Right atrium auricular region (tissue), 2 donors: ENCODE data around the gene NIPBL. TPM values are rescaled to one million over a fixed set of nuclear protein-coding genes. Genes with fewer than 3 reads are reported as not detected.
"Not testable (repeated sequence)": the region's sequence is repeated elsewhere in the genome, so short reads cannot be mapped to it uniquely, and the experiment has no call there.

ENCODE experiments used
- DNase-seq: peaks from one replicate; pipeline ENCODE4 v3.0.0-alpha.2; 2019; ENCODE audit warnings: low spot score
- H3K27ac ChIP-seq, 2 donors: fragments of 200-600 bp; sonication (generic); 1 replicate in 1 of 2; 2 replicates in 1 of 2; pipeline ENCODE4 v1.5.1; 2016 to 2019
- H3K27me3 ChIP-seq, 2 donors: fragments of 200-600 bp; sonication (generic); one replicate each; pipeline versions ENCODE4 v1.5.1 to v1.6.0; 2017 to 2019
- H3K36me3 ChIP-seq: fragments of 200-600 bp; sonication (generic); one replicate; pipeline ENCODE4 v1.5.1; 2016
- H3K4me1 ChIP-seq, 2 donors: fragments of 200-600 bp; sonication (generic); one replicate each; pipeline versions ENCODE4 v1.5.1 to v1.6.0; 2017 to 2019
- H3K4me3 ChIP-seq, 2 donors: fragments of 200-600 bp; sonication (generic); 1 replicate in 1 of 2; 2 replicates in 1 of 2; pipeline ENCODE4 v1.5.1; 2017 to 2019; ENCODE audit warnings: mild to moderate bottlenecking in 1 of 2, moderate library complexity in 1 of 2
- H3K9me3 ChIP-seq, 2 donors: fragments of 200-600 bp; sonication (generic); one replicate each; pipeline ENCODE4 v1.5.1; 2019
- CTCF ChIP-seq, 2 donors: fragments of 200-600 bp; sonication (generic); IDR thresholded peaks; one replicate each; pipeline ENCODE4 v1.5.1; 2019; ENCODE audit warnings: antibody characterized with exemption in 2 of 2
- total RNA-seq, 2 donors: library from RNA; depleted of rRNA; stranded (reverse); fragments of >200 nt; gene quantifications; one replicate each; pipeline ENCODE4 v1.1.0, GENCODE V29; 2016

Gene NIPBL
- total RNA-seq, 2 donors from 2014 or later, result 32.3 to 43.1 TPM

DNA sequence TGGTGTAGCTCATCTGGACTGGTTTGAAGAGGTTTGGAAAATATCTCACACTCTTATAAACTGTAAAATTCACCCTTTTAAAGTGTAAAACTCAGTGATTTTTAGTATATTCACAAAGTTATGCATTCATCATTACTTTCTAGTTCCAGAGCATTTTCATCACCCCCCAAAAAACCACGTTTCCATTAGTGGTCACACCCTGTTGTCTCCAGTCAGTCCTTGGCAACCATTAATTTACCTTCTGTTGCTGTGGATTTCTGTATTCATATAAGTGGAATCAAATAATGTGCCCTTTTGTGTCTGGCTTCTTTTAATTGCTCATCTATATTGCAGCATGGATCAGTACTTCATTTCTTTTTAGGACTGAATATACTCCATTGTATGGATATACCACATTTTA is 18.4 kb downstream of the NIPBL start:
- Histone ChIP-seq H3K36me3 (no peaks in the 10 kb centered on the region), H3K27ac (no peak overlapping the region), H3K9me3 (no peaks in the 10 kb centered on the region), H3K4me3 (no peak overlapping the region), H3K27me3 (no peaks in the 10 kb centered on the region), H3K4me1 (peaks cover 0 to 21% of the 10 kb centered on the region in 2 donors)
- TF ChIP-seq CTCF (IDR thresholded peaks at IDR 0.05), result no peak
- DNase-seq, result no peak

GRCh38 chr5:36896476-36896875 is 19.9 kb downstream of the NIPBL start:
- no peaks in the 10 kb centered on the region for H3K36me3 ChIP-seq
- no peaks in the 10 kb centered on the region for H3K27me3 ChIP-seq
- no peak for DNase-seq
- H3K27ac ChIP-seq, result no peak overlapping the region
- H3K4me1 ChIP-seq, result peaks cover 0 to 30% of the 10 kb centered on the region in 2 donors
- no peaks in the 10 kb centered on the region for H3K9me3 ChIP-seq
- no peak overlapping the region for H3K4me3 ChIP-seq
- TF ChIP-seq CTCF (IDR thresholded peaks at IDR 0.05), result no peak

GRCh38 chr5:36897616-36898015 is 21.0 kb downstream of the NIPBL start:
- no peak for TF ChIP-seq CTCF (IDR thresholded peaks at IDR 0.05)
- H3K27me3 ChIP-seq, result no peaks in the 10 kb centered on the region
- H3K9me3 ChIP-seq, result no peaks in the 10 kb centered on the region
- no peaks in the 10 kb centered on the region for H3K36me3 ChIP-seq
- H3K4me1 ChIP-seq, result peaks cover 0 to 30% of the 10 kb centered on the region in 2 donors
- H3K4me3 ChIP-seq, result no peak overlapping the region
- no peak for DNase-seq
- no peak overlapping the region for H3K27ac ChIP-seq

DNA sequence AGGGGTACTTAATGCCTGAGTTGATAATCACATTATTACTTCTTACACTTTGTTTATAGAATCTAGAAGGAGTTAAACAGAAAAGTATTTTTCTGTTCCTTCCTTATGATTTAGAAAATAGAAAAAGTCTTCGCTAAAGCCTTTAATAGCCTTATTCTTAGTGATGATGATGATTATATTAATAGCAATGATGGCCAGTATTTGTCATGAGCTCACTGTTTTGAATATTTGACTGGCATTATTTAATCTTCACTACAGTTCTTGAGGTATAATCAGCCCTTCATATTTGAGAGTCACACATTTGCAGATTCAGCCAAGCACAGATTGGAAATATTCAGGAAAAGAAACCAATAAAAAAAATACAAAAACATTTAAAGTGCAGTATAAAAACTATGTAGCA is 23.3 kb downstream of the NIPBL start:
- H3K36me3 ChIP-seq, result no peaks in the 10 kb centered on the region
- no peaks in the 10 kb centered on the region for H3K9me3 ChIP-seq
- no peak overlapping the region for H3K27ac ChIP-seq
- no peak overlapping the region for H3K4me3 ChIP-seq
- peaks cover 0 to 25% of the 10 kb centered on the region in 2 donors for H3K4me1 ChIP-seq
- H3K27me3 ChIP-seq, result no peaks in the 10 kb centered on the region
- TF ChIP-seq CTCF (IDR thresholded peaks at IDR 0.05), result no peak
- DNase-seq, result no peak

GRCh38 chr5:36900283-36900682 is 23.7 kb downstream of the NIPBL start:
- Histone ChIP-seq H3K9me3 (no peaks in the 10 kb centered on the region), H3K27ac (no peak overlapping the region)
- DNase-seq, result no peak

DNA sequence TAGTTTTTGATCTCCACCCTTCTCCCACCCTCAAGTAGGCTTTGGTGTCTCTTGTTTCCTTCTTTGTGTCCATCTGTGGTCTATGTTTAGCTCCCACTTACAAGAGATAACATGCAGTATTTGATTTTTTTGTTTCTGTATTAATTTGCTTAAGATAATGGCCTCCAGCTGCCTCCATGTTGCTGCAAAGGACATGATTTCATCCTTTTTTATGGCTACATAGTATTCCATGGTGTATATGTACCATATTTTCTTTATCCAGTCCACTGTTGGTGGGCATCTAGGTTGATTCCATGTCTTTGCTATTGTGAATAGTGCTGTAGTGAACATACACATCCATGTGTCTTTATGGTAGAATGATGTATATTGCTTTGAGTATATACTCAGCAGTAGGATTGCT is 24.5 kb downstream of the NIPBL start:
- H3K36me3 ChIP-seq, H3K27ac ChIP-seq, H3K4me3 ChIP-seq, H3K27me3 ChIP-seq, DNase-seq, H3K9me3 ChIP-seq: not testable (repeated sequence)
- peaks cover 0 to 24% of the 10 kb centered on the region in 2 donors for H3K4me1 ChIP-seq

More at GRCh38 chr5:36900283-36900682, 23.7 kb downstream of the NIPBL start:
- H3K4me1 ChIP-seq, result peaks cover 0 to 24% of the 10 kb centered on the region in 2 donors
- H3K4me3 ChIP-seq, result no peak overlapping the region
- no peak for TF ChIP-seq CTCF (IDR thresholded peaks at IDR 0.05)
- H3K27me3 ChIP-seq, result no peaks in the 10 kb centered on the region
- no peaks in the 10 kb centered on the region for H3K36me3 ChIP-seq
